ENCODE measurements around the gene WDR72. TPM values are rescaled to one million over a fixed set of nuclear protein-coding genes. Genes with fewer than 3 reads are reported as not detected.

WDR72 gene
- total RNA-seq, 4 donors from 2014 or later = 1.7 TPM; not detected in 3

- no peaks in the 10 kb centered on the region for H3K9me3 ChIP-seq
- no peak for ATAC-seq
- H3K4me1 ChIP-seq = no peaks in the 10 kb centered on the region
- TF ChIP-seq POLR2AphosphoS5 (IDR thresholded peaks at IDR 0.05) (no peak), POLR2A (IDR thresholded peaks at IDR 0.05) (no peak), EP300 (IDR thresholded peaks at IDR 0.05) (no peak)
- TF ChIP-seq, protein P1, sequence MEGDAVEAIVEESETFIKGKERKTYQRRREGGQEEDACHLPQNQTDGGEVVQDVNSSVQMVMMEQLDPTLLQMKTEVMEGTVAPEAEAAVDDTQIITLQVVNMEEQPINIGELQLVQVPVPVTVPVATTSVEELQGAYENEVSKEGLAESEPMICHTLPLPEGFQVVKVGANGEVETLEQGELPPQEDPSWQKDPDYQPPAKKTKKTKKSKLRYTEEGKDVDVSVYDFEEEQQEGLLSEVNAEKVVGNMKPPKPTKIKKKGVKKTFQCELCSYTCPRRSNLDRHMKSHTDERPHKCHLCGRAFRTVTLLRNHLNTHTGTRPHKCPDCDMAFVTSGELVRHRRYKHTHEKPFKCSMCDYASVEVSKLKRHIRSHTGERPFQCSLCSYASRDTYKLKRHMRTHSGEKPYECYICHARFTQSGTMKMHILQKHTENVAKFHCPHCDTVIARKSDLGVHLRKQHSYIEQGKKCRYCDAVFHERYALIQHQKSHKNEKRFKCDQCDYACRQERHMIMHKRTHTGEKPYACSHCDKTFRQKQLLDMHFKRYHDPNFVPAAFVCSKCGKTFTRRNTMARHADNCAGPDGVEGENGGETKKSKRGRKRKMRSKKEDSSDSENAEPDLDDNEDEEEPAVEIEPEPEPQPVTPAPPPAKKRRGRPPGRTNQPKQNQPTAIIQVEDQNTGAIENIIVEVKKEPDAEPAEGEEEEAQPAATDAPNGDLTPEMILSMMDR (IDR thresholded peaks at IDR 0.05) = no peak
- H3K36me3 ChIP-seq = no peaks in the 10 kb centered on the region
- H3K4me3 ChIP-seq = no peak overlapping the region
- WGBS, 2 donors (ENCODE audit: low coverage in 1 of 2) = 89% methylated on average over 1 to 2 of the region's 2 CpGs
- no peak overlapping the region for H3K27ac ChIP-seq
- no peaks in the 10 kb centered on the region for H3K27me3 ChIP-seq
Observed at GRCh38 chr15:53534105-53534839, 225.2 kb downstream of the WDR72 start.

GRCh38 chr15:53530761-53531160 lies 228.7 kb downstream of the WDR72 start:
- ATAC-seq = no peak
- H3K27me3 ChIP-seq = no peaks in the 10 kb centered on the region
- H3K4me3 ChIP-seq = no peak overlapping the region
- H3K9me3 ChIP-seq = no peaks in the 10 kb centered on the region
- H3K4me1 ChIP-seq = no peaks in the 10 kb centered on the region
- no peak overlapping the region for H3K27ac ChIP-seq
- WGBS, 2 donors (ENCODE audit: low coverage in 1 of 2) = 13 to 25% methylated on average over 3 of the region's 3 CpGs
- no peaks in the 10 kb centered on the region for H3K36me3 ChIP-seq
- no peak for TF ChIP-seq POLR2AphosphoS5 (IDR thresholded peaks at IDR 0.05)
- no peak for TF ChIP-seq EP300 (IDR thresholded peaks at IDR 0.05)
- TF ChIP-seq POLR2A (IDR thresholded peaks at IDR 0.05) = no peak
- TF ChIP-seq, protein P1 (IDR thresholded peaks at IDR 0.05) = no peak

DNA sequence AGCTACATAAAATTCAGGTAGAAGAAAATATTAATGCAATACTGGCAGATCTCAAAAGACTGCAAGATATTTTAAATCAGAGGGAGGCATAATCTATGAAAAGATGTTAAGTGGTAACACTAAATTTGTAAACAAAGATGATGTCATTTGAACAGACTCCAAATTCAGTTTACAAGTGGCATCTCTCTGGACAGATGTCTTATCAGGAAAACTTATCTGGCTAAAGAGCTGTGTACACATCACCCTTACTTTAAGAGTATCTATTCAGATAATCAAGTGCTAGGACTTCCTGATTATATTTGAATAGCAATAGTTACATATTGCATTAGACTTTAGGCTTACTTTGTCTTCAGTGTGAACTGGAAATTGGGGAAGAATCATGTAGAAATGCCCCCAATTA lies 231.5 kb downstream of the WDR72 start:
- Histone ChIP-seq H3K27ac (no peak overlapping the region), H3K9me3 (no peaks in the 10 kb centered on the region), H3K4me3 (no peak overlapping the region), H3K27me3 (no peaks in the 10 kb centered on the region), H3K36me3 (no peaks in the 10 kb centered on the region), H3K4me1 (no peaks in the 10 kb centered on the region)
- no peak for TF ChIP-seq POLR2A (IDR thresholded peaks at IDR 0.05)
- TF ChIP-seq EP300 (IDR thresholded peaks at IDR 0.05) = no peak
- TF ChIP-seq, protein P1 (IDR thresholded peaks at IDR 0.05) = no peak
- TF ChIP-seq POLR2AphosphoS5 (IDR thresholded peaks at IDR 0.05) = no peak
- ATAC-seq = no peak

DNA sequence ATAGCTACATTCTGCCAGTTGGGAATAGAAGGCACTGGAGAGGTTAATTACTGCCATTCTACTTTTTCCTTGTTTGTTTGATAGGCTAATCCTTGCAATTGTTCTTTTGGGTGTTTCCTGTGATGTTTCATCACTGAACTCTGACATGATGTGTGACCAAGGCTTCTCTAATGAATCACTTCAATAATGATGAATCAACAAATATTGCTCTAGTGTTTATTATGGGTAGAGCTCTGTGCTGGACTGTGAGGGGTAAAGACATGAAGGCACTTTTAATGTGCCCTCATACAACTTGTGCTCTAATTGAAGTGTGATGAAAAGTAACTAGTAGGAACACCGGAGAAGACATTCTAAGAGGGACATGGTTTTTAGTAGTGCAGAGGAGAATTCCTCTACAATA lies 233.6 kb downstream of the WDR72 start:
- no peaks in the 10 kb centered on the region for H3K4me1 ChIP-seq

More for the DNA sequence above, 233.6 kb downstream of the WDR72 start:
- 40 to 50% methylated on average over 1 of the region's 1 CpG for whole genome bisulfite sequencing, 2 donors (ENCODE audit: low coverage in 1 of 2)
- H3K27me3 ChIP-seq = no peaks in the 10 kb centered on the region
- no peak overlapping the region for H3K27ac ChIP-seq
- no peak for ATAC-seq
- no peak overlapping the region for H3K4me3 ChIP-seq
- no peak for TF ChIP-seq POLR2AphosphoS5 (IDR thresholded peaks at IDR 0.05)
- no peak for TF ChIP-seq EP300 (IDR thresholded peaks at IDR 0.05)
- no peak for TF ChIP-seq POLR2A (IDR thresholded peaks at IDR 0.05)
- TF ChIP-seq, protein P1 (IDR thresholded peaks at IDR 0.05) = no peak
- no peaks in the 10 kb centered on the region for H3K36me3 ChIP-seq
- no peaks in the 10 kb centered on the region for H3K9me3 ChIP-seq

All from gastroesophageal sphincter (tissue), 4 donors.